GM19025 (cell line): Measurements from ENCODE around the gene UGCG.

ENCODE experiments used
- ATAC-seq: cut with Tn5 transposase; IDR thresholded peaks from one replicate; pipeline ENCODE4 v1.9.1; 2021; ENCODE audit warnings: mild to moderate bottlenecking, low read depth, moderate library complexity; ENCODE audit not compliant: unreplicated experiment

UGCG gene

DNA sequence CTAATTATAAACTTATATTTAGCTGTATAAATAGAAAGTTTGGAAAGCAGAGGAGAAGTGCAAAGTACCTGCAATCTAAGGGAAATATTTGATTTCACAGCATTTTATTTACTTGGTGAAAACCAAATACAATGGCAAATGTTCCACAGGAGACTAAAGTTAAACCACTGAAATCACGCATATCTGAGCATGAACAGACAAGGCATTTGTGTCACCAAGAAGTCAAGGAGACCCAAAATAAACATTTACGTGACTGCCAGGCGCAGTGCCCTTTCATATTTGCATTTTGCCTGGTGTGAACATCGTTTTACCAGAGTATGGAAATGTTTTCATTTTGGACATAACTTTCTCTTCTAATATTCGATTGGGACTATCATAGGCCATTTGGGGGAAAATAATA is 20.6 kb downstream of the UGCG start:
- ATAC-seq = no peak

DNA sequence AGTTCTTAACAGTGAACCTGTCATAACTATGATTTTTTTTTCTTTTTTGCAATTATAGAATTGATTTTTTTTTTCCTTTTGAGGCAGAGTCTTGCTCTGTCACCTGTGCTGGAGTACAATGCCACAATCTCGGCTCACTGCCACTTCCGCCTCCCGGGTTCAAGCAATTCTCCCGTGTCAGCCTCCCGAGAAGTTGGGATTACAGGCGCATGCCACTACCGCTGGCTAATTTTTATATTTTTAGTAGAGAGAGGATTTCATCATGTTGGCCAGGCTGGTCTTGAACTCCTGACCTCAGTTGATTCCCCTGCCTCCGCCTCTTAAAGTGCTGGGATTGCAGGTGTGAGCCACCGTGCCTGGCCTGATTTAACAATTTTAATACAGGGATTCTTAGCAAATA is 21.4 kb downstream of the UGCG start:
- no peak for ATAC-seq

DNA sequence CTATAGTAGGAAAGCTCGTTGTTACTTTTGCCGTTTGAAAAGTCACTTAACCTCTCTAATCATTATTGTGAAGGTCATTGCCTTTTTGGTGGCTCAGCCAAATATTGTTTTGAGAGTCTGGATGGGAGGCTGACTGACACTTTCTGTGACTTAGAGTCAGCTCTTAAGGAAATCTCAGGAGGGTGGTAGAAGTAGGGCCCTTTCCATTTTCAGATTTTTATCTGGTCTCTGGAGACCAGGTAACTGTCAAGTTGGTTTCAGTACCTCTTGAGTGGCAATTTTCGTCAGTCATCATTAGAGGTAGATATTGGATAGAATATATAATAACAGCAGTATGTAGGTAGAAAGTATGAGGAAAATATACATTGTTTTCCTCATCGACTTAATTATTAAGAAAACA is 23.3 kb downstream of the UGCG start:
- ATAC-seq = no peak

DNA sequence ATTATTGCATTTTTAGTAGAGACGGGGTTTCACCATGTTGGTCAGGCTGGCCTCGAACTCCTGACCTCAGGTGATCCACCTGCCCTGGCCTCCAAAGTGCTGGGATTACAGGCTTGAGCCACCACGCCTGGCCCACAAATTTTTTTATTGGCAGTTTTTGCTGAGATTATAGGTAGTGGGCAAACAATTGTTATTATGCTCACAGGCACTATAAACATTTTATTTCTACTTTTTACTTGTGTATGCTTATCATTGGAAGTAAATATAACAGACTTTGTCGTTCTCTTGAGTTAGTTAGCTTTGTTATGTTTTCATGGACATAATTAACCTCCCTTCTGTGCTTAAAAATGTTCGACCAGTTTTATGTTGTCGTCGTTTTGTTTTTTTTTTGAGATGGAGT is 23.9 kb downstream of the UGCG start:
- no peak for ATAC-seq

DNA sequence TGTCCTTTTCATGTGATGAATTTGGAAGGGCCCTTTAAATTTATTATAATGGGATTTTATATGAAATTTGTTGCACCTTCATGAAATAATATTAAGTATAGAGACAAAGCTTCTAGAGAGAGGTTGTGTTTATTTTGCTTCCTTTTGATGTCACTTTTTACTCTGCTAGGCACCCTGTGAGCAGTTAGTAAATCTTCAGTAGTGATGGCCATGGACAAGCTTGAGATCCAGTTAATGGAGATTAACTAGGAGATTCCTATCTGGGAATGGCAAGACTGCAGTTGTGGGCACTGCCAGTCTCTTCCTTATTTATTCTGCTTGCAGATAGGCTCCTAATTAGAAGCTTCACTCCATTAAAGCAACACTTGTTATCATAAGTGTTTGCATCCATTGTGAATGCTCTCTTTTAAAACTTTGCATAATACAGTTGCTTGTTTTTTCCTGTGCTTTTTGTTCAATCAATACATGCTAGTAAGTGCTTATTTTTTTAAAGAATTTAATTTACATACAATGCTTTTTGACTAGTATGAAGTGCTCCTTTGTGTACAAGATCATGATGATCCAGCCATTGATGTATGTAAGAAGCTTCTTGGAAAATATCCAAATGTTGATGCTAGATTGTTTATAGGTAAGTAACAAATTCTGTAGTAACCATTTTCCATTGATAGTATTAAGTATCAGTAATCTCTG is 25.9 kb downstream of the UGCG start:
- no peak for ATAC-seq

DNA sequence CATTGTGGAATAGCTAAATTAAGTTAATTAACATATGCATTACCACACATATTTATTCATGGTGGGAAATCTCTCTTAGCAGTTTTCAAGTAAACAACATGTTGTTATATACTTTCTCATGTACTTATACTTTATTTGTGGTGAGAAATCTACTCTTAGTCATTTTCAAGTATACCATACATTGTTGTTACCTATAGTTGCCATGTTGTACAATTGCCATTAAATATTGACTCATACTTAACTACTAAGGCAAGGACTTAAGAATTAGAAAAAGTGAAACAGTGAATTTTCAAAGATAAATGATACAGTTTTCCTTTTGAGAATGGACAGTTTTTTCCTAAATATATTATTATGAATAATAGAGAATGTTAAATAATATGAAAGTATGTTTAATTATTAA is 27.7 kb downstream of the UGCG start:
- ATAC-seq = no peak

DNA sequence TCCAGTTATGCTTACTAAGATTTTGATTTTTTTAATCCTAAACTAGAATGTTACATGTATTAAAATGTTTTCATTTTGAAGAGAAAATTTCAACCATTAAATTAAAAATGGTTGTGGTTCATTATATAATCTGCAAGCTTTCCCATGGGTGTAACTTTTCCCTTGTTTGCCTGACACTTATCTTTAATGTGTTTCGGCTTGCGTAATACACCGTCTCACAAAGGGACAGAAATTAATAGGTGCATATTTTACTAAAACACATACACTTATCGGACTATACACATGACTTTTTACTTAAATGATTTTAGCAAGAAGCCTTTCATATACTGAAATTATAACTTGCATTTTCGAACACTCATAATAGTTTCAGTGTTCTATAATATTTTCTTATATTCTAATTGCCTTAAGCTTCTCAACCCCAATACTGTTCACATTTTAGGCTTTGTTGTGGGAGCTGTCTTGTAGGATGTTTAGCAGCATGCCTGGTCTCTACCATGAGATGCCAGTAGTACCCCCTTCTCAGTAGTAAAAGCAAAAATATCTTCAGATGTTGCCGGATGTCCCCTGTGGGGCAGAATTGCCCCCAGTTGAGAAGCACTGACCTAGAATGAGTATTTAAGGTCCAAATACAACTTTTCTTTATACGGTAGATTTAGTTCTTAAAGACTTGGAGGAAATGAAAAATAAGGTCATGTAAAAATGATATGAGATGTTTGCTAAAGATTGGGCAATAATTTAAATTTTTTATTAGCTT is 28.6 kb downstream of the UGCG start:
- no peak for ATAC-seq

DNA sequence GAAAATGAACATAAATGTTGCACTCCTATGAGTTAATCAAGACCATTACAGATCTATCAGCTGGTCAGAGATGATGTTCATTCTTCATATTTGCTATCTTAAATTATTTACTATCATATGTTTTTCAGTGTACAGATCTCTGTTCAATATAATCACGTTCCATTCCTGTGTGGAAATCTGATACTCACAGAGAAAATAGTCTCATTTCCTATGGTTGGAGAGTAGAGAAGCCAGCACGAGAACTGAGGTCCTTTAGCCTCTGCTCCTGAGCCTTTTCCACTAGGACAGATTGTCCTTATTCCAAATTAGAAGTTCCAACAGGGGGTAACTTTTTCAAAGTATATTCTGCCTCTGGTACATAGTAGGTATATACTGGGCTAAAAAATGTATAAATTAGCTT is 29.2 kb downstream of the UGCG start:
- ATAC-seq = no peak

DNA sequence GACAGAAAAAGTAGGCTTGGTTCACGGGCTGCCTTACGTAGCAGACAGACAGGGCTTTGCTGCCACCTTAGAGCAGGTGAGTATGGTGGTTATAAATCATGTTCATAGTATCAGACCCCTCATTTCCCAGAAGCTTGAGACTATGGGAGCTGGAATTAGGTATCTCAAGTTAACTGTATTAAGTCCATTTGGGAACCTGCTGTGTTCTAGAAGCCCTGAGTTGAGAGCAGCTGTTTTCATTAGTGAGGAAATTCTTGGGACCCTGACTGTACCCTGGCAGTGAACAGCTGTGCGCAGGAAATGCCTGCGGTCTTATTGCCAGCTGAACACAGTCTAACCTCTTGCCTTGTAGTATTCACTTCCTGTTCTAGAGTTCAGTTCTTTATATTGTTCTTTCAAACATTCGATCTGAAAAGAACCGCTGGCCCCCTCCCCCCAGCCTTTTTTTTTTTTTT is 29.8 kb downstream of the UGCG start:
- ATAC-seq = peak; percentile 100

DNA sequence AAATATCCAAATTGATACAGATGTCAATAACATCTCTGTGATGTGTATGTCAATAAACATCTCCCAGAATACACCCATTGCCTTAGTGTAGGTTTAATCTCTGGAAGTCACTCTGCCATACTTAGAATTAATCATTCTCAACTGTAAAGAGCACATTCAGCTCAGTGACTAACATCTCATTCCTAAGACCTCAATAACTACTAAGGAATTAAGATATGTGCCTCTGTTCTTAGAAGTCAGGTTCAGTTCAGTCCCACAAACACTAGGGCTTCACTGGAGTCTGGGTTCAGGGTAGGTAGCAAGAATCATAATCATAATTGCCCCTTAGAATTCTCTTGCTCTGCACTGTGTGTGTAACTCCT is 31.7 kb downstream of the UGCG start:
- no peak for ATAC-seq

DNA sequence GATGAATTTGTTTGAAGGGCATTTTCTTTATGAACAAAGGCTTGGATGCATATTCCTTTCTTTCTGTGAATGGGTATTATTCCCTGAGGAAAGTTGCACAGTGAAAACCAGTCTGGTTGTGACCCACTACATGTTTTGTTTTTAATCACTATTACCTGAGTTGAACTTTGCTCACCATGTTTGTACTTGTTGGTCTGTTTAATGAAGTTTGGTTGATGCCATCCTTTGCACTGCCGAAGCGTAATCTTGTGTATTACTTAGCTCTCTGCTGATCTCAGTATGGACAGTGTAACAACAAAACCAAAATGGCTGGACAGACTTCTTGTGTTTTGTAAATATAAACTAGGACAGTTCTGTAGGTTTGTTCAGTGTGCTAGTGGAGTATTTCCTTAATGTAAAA is 38.1 kb downstream of the UGCG start:
- no peak for ATAC-seq

DNA sequence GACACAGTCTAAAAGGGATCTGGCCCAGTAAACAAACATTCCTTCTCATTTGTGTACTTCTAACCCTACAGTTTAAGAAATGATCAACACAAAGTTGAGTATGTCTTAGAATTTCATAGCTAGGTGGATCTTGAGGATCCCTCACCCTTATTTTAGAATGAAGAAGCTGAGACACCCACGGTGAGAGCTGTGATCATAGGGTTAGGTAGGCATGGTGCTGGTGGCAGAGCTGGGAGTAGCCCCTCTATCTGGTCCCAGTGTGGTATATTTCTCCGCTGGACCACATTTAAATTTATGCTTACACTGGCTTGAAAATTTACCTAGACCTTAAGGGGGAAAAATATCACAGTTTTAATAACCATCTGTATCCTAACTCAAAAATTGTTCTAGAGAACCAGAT is 39.8 kb downstream of the UGCG start:
- no peak for ATAC-seq

DNA sequence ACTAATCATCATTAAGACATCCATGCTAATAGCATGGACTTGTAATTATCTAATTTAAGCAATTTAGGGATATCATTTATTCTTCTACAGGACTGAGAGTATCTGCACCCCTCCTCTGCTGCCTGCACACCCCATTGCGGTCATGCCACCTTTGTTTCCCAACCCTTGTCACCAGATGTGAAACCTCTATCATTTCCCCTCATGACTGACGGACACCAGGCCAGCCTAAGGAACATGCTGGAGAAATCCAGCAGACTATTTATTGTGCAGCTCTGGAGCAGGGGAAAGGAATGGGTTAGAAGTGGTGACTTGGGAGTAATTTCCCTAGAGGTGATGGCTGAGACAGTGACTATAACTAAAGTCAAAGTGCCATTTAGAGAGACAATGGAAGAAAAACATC is 40.7 kb downstream of the UGCG start:
- ATAC-seq = no peak

DNA sequence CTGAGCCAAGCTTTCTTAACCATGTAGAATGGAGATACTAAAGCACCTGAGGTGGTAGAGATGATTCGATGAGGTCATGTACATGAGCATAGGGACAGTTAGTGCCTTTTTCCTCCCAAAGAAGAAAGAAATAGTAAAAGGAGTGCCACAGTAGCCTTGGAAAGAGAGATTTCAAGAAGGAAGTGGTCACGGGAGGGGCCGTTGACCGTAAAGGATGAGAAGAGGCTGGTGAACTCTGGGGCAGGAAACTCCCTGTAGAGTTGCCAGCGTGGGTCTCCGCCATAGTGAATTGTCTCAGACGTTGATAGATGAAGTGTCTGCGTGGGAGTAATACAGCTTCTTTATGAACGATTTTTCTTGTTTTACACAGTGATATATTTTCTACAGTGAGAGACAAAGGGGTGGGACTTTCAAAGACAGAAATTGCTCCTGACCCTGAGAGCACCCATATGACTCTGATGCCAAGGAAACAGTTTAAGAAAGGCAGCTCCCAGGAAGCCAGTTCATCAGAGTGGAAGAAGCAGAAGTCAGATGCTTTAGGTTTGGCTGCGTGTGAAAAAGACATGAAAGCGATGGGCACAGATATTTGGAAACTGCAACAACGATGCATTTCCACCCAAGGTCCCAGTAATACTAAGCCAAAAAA is 41.3 kb downstream of the UGCG start:
- ATAC-seq = peak; percentile 80

DNA sequence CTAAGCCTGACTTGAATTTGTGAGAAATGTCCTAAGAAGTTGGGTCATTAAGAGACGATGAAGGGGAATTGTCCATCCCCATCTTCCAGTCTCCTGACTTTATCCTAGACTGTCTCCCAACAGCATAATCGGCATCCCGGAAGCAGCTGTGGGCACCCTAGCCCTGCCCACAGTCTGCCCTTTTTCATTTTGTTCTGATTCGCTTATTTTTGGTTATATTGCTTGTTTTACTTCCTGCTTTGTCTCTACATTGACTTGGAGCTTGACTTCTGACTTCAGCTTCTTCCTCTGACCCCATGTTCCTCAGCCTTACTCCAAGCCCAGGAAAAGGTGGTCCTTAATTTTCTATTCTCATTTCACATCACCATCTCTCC is 41.8 kb downstream of the UGCG start:
- no peak for ATAC-seq

DNA sequence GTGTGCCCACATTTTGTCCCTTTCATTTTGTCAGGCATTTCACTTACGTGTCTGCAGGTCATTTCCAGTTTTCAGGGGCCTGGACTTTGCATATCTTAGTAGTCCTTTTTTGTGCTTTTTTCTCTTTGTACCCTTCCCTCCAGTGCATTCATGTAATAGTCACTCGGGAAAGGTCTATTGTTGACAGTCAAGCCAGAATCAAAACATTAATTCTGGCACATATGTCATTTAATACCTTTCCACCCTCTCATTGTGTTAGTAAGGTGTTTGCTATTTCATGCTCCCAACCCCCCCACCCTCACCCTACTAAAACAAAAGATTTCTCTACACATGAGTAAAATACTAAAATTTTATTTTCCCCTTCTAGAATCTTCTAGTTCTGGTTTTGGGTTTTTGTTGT is 42.7 kb downstream of the UGCG start:
- no peak for ATAC-seq

DNA sequence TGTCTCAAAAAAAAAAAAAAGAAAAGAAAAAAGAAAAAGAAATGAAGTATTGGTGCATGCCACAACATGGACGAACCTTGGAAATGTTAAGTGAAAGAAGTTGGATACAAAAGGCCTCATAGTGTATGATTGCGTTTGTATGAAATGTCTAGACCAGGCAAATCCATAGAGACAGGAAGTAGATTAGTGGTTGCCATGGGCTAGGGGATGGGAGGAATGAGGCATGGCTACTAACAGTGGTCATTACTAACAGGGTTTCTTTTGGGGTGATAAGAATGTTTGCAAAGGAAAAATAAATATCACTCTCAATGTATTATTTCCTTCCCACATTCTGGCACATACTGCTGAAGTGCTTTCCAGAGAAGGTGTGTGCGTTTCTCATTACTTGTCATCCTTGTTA is 44.1 kb downstream of the UGCG start:
- ATAC-seq = no peak

DNA sequence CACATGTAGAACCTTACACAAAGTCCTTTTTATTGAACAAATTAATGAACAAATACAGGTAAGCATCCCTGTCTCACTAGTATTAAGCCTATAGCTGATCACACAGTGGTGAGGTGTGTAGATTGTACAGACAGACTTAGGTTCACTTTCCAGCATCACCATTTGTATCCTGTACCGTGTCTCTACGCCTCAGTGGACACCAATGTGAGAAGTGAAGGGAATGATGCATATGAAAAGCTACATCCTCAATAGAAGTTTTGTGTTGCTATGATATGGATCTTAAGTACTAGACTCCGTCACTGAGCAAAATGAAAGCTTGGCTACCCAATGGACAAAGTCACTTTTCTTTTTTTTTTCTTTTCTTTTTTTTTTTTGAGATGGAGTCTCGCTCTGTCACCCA is 46.6 kb downstream of the UGCG start:
- no peak for ATAC-seq

DNA sequence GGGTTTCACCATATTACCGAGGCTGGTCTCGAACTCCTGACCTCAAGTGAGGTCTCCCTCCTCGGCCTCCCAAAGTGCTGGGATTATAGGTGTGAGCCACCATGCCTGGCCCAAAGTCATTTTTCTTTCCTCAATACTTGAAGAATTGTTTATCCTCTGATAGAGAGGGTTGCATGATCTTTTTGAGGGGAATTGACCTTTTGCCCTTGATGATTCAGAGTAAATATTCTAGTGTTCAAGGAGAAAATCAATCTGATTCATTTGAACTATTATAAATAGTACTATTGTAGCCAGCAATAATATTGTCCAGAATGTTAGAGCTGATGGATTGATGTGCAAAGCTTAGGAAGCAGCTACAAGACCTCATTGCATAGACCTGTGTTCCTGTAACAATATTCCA is 47.1 kb downstream of the UGCG start:
- ATAC-seq = no peak

DNA sequence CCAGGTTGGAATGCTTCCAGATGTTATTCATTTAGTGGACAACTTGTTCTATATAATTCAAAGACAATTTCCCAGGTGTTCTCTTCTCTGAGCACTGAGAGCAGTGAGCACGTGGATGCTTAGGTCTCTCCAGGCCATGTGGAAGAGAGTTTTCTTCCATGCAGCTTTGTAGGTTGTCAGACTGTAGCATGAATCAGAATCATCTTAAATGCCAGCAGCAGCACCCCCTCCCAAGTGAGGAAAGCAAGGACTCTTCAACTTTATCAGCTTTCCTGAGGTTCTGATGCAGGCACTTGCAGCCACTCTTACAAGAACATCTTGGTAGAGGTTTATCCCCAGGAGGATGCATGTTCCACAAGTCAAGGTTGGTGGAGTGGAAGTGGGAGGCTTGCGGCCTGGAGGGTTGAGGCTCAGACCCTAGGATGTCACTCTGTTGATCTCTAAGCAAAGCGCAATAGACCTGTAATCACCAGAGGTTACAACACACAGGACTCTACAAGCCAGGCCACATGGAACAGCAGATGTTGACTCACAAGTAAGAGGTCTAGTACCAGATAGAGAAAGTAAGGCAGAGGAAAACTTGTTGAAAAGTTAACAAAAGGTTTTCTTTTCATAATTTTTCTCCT is 47.7 kb downstream of the UGCG start:
- no peak for ATAC-seq

DNA sequence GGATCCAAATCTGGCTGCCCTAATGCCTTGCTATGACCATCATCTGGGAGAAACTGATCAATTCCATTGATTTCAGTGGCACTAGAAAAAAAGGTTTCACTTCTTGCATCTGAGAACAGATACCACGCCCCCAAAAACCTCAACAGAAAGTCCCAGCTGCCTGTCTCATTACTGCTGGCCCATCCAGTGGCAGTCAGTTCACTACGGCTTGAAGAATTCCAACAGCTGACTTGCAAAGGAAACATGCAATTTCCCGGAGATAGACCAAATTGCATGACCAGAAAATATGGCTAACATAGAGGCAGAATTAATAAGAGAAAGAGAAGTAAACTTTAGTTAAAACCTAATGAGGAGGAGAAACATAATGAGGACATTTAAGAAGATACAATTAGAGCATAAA is 48.6 kb downstream of the UGCG start:
- ATAC-seq = peak; percentile 80
